ENCODE measurements around the gene PHB1. TPM values are rescaled to one million over a fixed set of nuclear protein-coding genes. Genes with fewer than 3 reads are reported as not detected.
A peak's percentile ranks its signal among the peaks of the same experiment; 100 is the strongest.

Gene PHB1
- total RNA-seq, 1 experiment from 2014 or later = 249 TPM

- DNase-seq = no peak
- no peaks in the 10 kb centered on the region for H3K9me3 ChIP-seq (replicated peaks)
- no peak overlapping the region for H3K27ac ChIP-seq
- H3K36me3 ChIP-seq = no peaks in the 10 kb centered on the region
- H3K4me1 ChIP-seq = peaks cover 8% of the 10 kb centered on the region; the same call in 1 of the 2 replicates
- no peak overlapping the region for H3K4me3 ChIP-seq
- no peaks in the 10 kb centered on the region for H3K27me3 ChIP-seq
Measured at GRCh38 chr17:49447628-49448302, 33.1 kb upstream of the PHB1 start.

GRCh38 chr17:49445591-49445990, 30.9 kb upstream of the PHB1 start:
- Histone ChIP-seq H3K4me1 (peaks cover 3% of the 10 kb centered on the region), H3K4me3 (no peak overlapping the region), H3K27ac (no peak overlapping the region), H3K27me3 (no peaks in the 10 kb centered on the region), H3K36me3 (no peaks in the 10 kb centered on the region), H3K9me3 (replicated peaks) (no peaks in the 10 kb centered on the region)
- no peak for DNase-seq

- no peaks in the 10 kb centered on the region for H3K27me3 ChIP-seq
- H3K4me1 ChIP-seq = peaks cover 15% of the 10 kb centered on the region
- H3K27ac ChIP-seq = no peak overlapping the region
- no peak overlapping the region for H3K4me3 ChIP-seq
- no peaks in the 10 kb centered on the region for H3K9me3 ChIP-seq (replicated peaks)
- DNase-seq = no peak
- no peaks in the 10 kb centered on the region for H3K36me3 ChIP-seq
Measured at GRCh38 chr17:49444384-49444783, 29.7 kb upstream of the PHB1 start.

- H3K27ac ChIP-seq = no peak overlapping the region
- no peak overlapping the region for H3K4me3 ChIP-seq
- no peaks in the 10 kb centered on the region for H3K9me3 ChIP-seq (replicated peaks)
- H3K27me3 ChIP-seq = no peaks in the 10 kb centered on the region
- DNase-seq = no peak
- H3K36me3 ChIP-seq = no peaks in the 10 kb centered on the region
- H3K4me1 ChIP-seq = peaks cover 20% of the 10 kb centered on the region
Measured at GRCh38 chr17:49443862-49444261, 29.2 kb upstream of the PHB1 start.

GRCh38 chr17:49442041-49442440, 27.4 kb upstream of the PHB1 start:
- H3K36me3 ChIP-seq = no peaks in the 10 kb centered on the region
- H3K27ac ChIP-seq = no peak overlapping the region
- no peak overlapping the region for H3K4me3 ChIP-seq
- H3K4me1 ChIP-seq = peaks cover 29% of the 10 kb centered on the region
- DNase-seq = no peak
- no peaks in the 10 kb centered on the region for H3K9me3 ChIP-seq (replicated peaks)
- no peaks in the 10 kb centered on the region for H3K27me3 ChIP-seq

- H3K36me3 ChIP-seq = no peaks in the 10 kb centered on the region
- no peaks in the 10 kb centered on the region for H3K9me3 ChIP-seq (replicated peaks)
- no peak overlapping the region for H3K4me3 ChIP-seq
- no peak overlapping the region for H3K27ac ChIP-seq
- no peaks in the 10 kb centered on the region for H3K27me3 ChIP-seq
- DNase-seq = no peak
- H3K4me1 ChIP-seq = peaks cover 29% of the 10 kb centered on the region
Measured at GRCh38 chr17:49441578-49441977, 26.9 kb upstream of the PHB1 start.

GRCh38 chr17:49440581-49440980, 25.9 kb upstream of the PHB1 start:
- no peaks in the 10 kb centered on the region for H3K9me3 ChIP-seq (replicated peaks)
- no peaks in the 10 kb centered on the region for H3K27me3 ChIP-seq
- DNase-seq = no peak
- no peaks in the 10 kb centered on the region for H3K36me3 ChIP-seq
- H3K4me1 ChIP-seq = peaks cover 30% of the 10 kb centered on the region
- no peak overlapping the region for H3K4me3 ChIP-seq
- no peak overlapping the region for H3K27ac ChIP-seq

- peak overlapping the region; percentile 98 for H3K27ac ChIP-seq
- peak; percentile 65 to 75 for DNase-seq
- H3K27me3 ChIP-seq = no peaks in the 10 kb centered on the region
- H3K36me3 ChIP-seq = no peaks in the 10 kb centered on the region
- no peaks in the 10 kb centered on the region for H3K9me3 ChIP-seq (replicated peaks)
- peaks cover 35% of the 10 kb centered on the region for H3K4me1 ChIP-seq
- peak overlapping the region; percentile 53; the same call in 1 of the 2 replicates for H3K4me3 ChIP-seq
Measured at GRCh38 chr17:49439673-49440571, 25.2 kb upstream of the PHB1 start.

GRCh38 chr17:49439305-49439672, 24.6 kb upstream of the PHB1 start:
- Histone ChIP-seq H3K27ac (peak overlapping the region; percentile 98), H3K27me3 (no peaks in the 10 kb centered on the region), H3K9me3 (replicated peaks) (no peaks in the 10 kb centered on the region), H3K4me1 (peaks cover 35% of the 10 kb centered on the region), H3K36me3 (no peaks in the 10 kb centered on the region), H3K4me3 (peak overlapping the region; percentile 53)
- no peak for DNase-seq

- no peaks in the 10 kb centered on the region for H3K9me3 ChIP-seq (replicated peaks)
- no peaks in the 10 kb centered on the region for H3K27me3 ChIP-seq
- peak overlapping the region; percentile 53 for H3K4me3 ChIP-seq
- peak overlapping the region; percentile 98 for H3K27ac ChIP-seq
- peak; percentile 91 to 93 for DNase-seq
- peaks cover 35% of the 10 kb centered on the region for H3K4me1 ChIP-seq
- H3K36me3 ChIP-seq = no peaks in the 10 kb centered on the region
Measured at GRCh38 chr17:49438436-49439278, 24.0 kb upstream of the PHB1 start.

- H3K4me3 ChIP-seq = peak overlapping the region; percentile 53
- no peaks in the 10 kb centered on the region for H3K36me3 ChIP-seq
- no peak for DNase-seq
- peak overlapping the region; percentile 98 for H3K27ac ChIP-seq
- H3K9me3 ChIP-seq (replicated peaks) = no peaks in the 10 kb centered on the region
- H3K27me3 ChIP-seq = no peaks in the 10 kb centered on the region
- peaks cover 35% of the 10 kb centered on the region for H3K4me1 ChIP-seq
Measured at GRCh38 chr17:49437696-49438435, 23.2 kb upstream of the PHB1 start.

- Histone ChIP-seq H3K4me3 (no peak overlapping the region), H3K27ac (no peak overlapping the region), H3K9me3 (replicated peaks) (no peaks in the 10 kb centered on the region), H3K36me3 (no peaks in the 10 kb centered on the region), H3K27me3 (no peaks in the 10 kb centered on the region), H3K4me1 (peaks cover 35% of the 10 kb centered on the region)
- no peak for DNase-seq
Measured at GRCh38 chr17:49436174-49436573, 21.5 kb upstream of the PHB1 start.

GRCh38 chr17:49435671-49436029, 21.0 kb upstream of the PHB1 start:
- no peaks in the 10 kb centered on the region for H3K9me3 ChIP-seq (replicated peaks)
- H3K4me3 ChIP-seq = no peak overlapping the region
- H3K27me3 ChIP-seq = no peaks in the 10 kb centered on the region
- H3K27ac ChIP-seq = no peak overlapping the region
- peaks cover 32% of the 10 kb centered on the region for H3K4me1 ChIP-seq
- DNase-seq = no peak
- no peaks in the 10 kb centered on the region for H3K36me3 ChIP-seq
